IMR-90 (cell line): ENCODE results near the gene N4BP2.

Source experiments
- CEBPB ChIP-seq: IDR thresholded peaks from 2 replicates; pipeline ENCODE4 v1.6.1; 2012; ENCODE audit warnings: low read depth, low read length, improper control_type of control experiment
- CHD1 ChIP-seq: IDR thresholded peaks from 2 replicates; pipeline ENCODE4 v1.6.1; 2012; ENCODE audit warnings: low read depth, low read length, improper control_type of control experiment
- MAFK ChIP-seq: IDR thresholded peaks from 2 replicates; pipeline ENCODE4 v1.6.1; 2012; ENCODE audit warnings: low read depth, low read length, improper control_type of control experiment
- MXI1 ChIP-seq: IDR thresholded peaks from 2 replicates; pipeline ENCODE4 v1.6.1; 2012; ENCODE audit warnings: low read depth, mild to moderate bottlenecking, low read length, moderate library complexity, borderline replicate concordance
- POLR2A ChIP-seq: IDR thresholded peaks from 2 replicates; pipeline ENCODE4 v1.6.1; 2012; ENCODE audit warnings: mild to moderate bottlenecking, low read depth, low read length
- RAD21 ChIP-seq: IDR thresholded peaks from 2 replicates; pipeline ENCODE4 v1.6.1; 2012; ENCODE audit warnings: low read length, improper control_type of control experiment
- RCOR1 ChIP-seq: IDR thresholded peaks from 2 replicates; pipeline ENCODE4 v1.6.1; 2012; ENCODE audit warnings: mild to moderate bottlenecking, low read length, improper control_type of control experiment; ENCODE audit not compliant: insufficient replicate concordance
- RFX5 ChIP-seq: IDR thresholded peaks from 2 replicates; pipeline ENCODE4 v1.8.0; 2012; ENCODE audit warnings: low read depth, mild to moderate bottlenecking, low read length, moderate library complexity
- SMC3 ChIP-seq: fragments of 150-350 bp; IDR thresholded peaks from 2 replicates; pipeline ENCODE4 v1.6.1; 2016; ENCODE audit warnings: low read depth, mild to moderate bottlenecking, antibody characterized with exemption, low read length, moderate library complexity
- TF ChIP-seq, protein P1 (sequence below): conservative IDR thresholded peaks from 2 replicates; pipeline ENCODE4 v1.5.1; 2012; ENCODE audit warnings: mild to moderate bottlenecking, low read depth, low read length, improper control_type of control experiment

DNA sequence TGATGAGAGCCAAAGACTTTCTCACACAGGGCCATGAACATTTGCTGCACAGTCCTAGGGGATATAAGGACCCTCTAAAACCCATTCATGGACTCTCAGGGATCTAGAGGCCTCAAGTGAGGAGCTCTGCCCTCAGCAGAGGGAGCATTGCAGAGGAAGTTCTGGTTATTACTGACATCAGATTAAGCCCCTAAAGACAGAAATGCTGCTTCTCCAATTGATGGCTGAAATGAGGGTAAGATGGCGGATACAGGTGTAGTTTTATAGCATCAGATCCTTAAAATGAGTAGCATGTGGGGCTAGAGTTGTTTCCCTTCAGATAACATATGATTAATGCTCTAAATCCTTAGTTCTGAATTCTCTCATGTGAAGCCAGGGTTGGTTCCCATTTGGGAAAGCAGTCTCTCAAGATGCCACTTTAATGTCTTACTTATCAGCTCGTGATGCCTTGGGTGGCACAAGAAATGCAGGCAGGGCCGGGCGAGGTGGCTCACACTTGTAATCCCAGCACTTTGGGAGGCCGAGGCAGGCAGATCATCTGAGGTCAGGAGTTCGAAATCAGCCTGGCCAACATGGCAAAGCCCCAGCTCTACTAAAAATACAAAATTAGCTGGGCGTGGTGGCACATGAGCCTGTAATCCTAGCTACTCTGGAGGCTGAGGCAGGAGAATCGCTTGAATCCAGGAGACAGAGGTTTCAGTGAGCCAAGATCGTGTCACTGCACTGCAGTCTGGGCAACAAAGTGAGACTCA is 148.0 kb downstream of the N4BP2 start:
- no peak for TF ChIP-seq POLR2A
- TF ChIP-seq, protein P1, sequence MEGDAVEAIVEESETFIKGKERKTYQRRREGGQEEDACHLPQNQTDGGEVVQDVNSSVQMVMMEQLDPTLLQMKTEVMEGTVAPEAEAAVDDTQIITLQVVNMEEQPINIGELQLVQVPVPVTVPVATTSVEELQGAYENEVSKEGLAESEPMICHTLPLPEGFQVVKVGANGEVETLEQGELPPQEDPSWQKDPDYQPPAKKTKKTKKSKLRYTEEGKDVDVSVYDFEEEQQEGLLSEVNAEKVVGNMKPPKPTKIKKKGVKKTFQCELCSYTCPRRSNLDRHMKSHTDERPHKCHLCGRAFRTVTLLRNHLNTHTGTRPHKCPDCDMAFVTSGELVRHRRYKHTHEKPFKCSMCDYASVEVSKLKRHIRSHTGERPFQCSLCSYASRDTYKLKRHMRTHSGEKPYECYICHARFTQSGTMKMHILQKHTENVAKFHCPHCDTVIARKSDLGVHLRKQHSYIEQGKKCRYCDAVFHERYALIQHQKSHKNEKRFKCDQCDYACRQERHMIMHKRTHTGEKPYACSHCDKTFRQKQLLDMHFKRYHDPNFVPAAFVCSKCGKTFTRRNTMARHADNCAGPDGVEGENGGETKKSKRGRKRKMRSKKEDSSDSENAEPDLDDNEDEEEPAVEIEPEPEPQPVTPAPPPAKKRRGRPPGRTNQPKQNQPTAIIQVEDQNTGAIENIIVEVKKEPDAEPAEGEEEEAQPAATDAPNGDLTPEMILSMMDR, result no peak
- TF ChIP-seq CEBPB, result no peak
- no peak for TF ChIP-seq MAFK
- TF ChIP-seq RCOR1, result no peak
- TF ChIP-seq CHD1, result no peak
- TF ChIP-seq RAD21, result no peak
- TF ChIP-seq MXI1, result no peak
- TF ChIP-seq RFX5, result no peak
- TF ChIP-seq SMC3, result no peak
